M059J (cell line): ENCODE measurements around the gene TMEM9B. TPM values are rescaled to one million over a fixed set of nuclear protein-coding genes. Genes with fewer than 3 reads are reported as not detected.
"Not testable (repeated sequence)": the region's sequence is repeated elsewhere in the genome, so short reads cannot be mapped to it uniquely, and the experiment has no call there.

ENCODE experiments used
- DNase-seq: peaks from one replicate; pipeline ENCODE4 v3.0.0-alpha.2; 2012; ENCODE audit warnings: low read depth
- total RNA-seq: library from RNA; depleted of rRNA; stranded (reverse); fragments of >200 nt; shearing (Covaris generic); gene quantifications from 2 replicates; pipeline ENCODE4 v1.2.3, GENCODE V29; 2014

The TMEM9B gene
- total RNA-seq, 1 experiment from 2014 or later = 63.0 TPM

DNA sequence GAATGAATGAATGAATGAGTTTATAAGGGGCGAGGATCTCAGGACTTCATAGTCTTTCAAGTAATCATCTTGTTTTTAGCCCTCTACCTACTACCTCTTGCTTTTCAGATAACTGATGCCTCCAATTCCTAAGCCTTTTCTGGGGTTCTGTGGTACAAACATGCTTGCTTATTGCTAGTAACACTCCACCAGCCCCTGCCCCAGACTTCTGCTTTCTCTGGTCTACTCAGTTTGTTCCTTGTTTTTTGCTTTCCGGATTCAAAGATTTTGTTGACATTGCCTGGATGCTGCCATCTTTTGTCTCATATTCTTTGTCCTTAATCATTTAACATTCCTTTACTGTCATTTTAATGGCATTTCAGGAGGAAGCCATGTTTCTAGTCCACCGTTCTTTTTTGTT is 8.9 kb upstream of the TMEM9B start:
- no peak for DNase-seq

GRCh38 chr11:8971924-8972316 is 7.7 kb upstream of the TMEM9B start:
- DNase-seq = no peak

GRCh38 chr11:8971196-8971923 is 7.1 kb upstream of the TMEM9B start:
- DNase-seq = no peak

DNA sequence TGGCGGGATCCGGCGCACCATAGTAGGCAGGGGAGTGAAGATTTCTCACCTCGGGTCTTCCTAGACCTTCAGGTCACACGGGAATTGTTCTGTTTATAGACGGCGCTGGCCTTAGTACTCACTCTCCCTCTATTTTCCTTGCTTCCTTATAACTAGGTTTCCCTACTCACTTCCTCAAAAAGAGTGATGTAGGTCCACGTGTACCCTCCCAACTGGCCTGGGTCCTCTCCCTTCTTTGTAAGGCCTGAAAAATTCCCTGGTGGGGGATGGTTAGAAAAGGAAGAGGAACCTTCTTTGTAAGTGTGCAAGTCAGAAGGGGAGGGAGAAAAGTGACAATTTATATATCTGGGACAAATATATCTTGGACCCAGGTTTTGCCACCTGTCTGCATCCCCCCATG is 2.9 kb upstream of the TMEM9B start:
- no peak for DNase-seq

DNA sequence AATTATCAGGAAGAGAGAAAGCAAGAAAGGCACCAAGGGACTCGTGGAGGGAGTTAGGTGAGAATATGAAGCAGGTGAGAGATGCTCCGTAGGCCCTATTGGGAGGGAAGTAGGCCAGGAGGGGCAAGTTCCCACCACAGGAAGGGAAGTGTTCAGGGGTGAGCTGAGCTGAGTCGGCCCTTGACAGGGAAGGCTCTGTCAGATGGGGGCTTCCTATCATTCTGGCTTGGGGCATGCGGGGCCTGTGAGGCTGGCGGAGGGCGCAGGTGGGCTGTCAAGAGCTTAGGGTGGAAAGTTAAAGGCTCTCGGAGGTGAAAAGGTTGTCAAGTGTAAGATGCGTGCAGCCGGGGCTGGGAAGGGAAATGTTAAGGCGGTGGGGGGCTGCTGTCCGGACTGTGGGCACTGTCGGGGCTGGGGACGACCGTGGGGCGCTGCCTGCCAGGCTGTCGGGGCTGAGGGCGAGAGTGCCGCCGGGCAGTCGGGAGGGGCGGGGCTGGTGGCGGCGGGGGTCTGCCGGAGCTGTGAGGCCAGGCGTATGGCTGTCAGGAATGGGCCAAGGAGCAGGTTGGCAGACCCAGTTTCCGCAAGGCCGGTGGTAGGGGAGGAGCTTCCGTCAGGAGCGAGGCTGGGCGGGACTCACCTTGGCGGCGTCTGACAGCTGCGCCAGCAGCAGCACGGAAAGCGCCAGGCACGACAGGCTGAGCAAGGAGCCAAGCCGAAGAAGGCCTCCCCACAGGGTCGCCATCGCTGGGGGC is 496 bp downstream of the TMEM9B start:
- peak; percentile 82 for DNase-seq

- no peak for DNase-seq
These were observed 1.4 kb downstream of the TMEM9B start for GRCh38 chr11:8962841-8963240.

DNA sequence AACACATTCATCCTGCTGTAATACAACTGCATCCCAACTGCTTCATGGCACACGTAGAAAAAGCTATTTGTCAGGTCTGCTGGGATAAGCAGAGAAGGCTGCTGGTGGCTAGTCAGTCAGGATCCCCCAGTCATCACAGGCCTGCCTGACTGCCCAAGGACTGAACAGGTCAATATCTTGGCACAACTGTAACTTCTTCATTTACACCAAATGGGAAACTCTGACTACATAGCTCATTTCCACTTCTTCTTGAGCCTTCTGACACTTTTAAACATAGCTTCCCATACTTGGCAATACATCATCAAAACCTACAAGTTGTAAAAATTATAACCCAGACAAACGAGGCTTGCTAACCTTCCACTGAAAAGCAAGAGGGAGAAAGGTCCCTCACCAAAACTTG is 2.8 kb downstream of the TMEM9B start:
- DNase-seq = no peak

DNA sequence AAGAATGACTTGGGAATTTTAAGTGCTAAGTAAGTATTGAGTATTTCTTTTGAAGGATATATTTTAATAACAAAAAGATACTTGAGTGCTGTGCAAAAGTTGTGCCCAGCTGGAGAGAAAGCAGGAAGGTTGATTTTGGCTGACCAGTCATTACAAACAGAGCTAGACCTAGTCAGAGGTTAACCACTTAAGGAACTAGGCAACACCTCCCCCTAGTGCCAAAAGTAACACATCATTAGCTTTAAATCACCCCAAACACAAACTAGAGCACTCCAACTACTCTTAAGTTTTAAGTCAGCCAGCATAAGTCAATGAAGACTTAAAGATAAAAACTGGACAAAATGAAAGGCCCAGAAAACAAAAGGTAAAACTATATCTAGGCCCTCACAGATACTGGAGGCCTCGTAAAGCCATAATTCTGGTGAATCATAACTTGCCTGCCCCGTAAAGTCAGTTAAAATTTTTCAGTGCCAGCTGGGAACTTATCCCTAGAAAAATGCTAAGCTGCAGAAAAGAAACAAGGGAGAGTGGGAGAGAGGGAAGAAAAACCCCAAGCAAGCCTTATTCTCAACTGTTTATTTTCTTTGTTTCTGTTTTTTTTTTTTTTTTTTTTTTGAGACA is 4.6 kb downstream of the TMEM9B start:
- DNase-seq = peak; percentile 88

GRCh38 chr11:8956860-8957259 is 7.4 kb downstream of the TMEM9B start:
- peak; percentile 41 for DNase-seq

- DNase-seq = no peak
These were observed 15.4 kb downstream of the TMEM9B start for GRCh38 chr11:8948886-8949285.

DNA sequence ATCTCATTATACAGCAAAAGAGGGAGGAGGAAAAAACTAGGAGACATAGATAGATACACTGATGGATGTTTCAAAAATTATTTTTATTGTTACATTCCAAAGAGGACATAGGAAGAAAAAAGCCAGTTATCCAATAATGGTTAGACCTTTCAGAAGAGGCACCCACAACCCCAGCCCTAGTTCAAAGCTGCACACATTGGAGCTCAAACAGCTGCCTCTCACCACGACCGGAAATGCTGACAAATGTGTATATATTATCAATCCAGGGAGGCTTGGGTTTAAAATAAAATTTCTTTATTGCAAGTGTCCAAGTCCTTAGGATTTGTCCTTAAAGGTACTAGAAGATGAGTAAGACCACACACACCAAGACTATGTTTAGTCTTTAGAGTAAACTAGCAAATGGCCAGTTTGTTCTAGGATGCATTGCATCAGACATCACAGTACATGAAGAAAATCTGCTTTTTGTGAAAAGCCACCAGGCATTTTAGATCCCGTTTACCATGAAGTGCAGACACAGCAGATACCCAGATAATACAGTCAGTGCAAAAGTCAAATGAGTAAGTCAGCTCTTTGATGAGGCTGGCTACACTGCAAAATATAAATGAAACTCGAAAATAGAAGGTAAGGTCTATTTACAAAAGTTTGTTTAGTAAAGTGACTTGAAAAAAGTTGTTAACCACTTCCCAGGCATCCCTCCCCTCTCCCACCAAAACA is 16.9 kb downstream of the TMEM9B start:
- DNase-seq = no peak

DNA sequence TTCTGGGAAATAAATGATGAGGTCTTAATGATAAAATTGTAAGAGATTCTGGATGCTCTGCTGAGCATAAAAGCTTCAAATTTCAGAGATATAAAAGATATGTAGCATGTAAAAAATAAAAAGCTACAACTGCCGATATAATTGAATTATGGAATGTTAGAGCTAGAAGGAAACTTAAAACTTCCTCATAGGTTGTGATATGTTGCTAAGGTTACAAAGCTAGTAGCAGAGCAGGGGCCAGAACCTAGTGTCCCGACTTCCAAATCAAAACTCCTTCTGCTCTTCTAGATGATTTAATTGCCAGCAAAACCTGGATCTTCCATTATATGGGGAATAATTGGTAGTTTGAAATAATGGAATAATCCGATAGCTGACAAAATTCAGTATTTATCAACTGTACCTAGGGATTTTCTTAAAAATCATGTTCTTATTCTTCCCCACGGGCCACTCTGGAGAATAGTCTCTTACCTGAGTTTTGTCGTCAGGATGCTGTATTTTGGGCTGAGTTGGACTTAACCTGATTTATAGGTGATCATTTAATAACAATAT is 21.6 kb downstream of the TMEM9B start, which contains the start of gene ASCL3:
TSS of gene ASCL3 (minus strand) at position 499 of the 549 bp plus-strand sequence. CDS start 4,855 bp downstream, outside the sequence.
- no peak for DNase-seq

- no peak for DNase-seq
These were observed 22.7 kb downstream of the TMEM9B start for GRCh38 chr11:8941341-8942103.

- no peak for DNase-seq
These were observed 26.6 kb downstream of the TMEM9B start for GRCh38 chr11:8937659-8938058.

DNA sequence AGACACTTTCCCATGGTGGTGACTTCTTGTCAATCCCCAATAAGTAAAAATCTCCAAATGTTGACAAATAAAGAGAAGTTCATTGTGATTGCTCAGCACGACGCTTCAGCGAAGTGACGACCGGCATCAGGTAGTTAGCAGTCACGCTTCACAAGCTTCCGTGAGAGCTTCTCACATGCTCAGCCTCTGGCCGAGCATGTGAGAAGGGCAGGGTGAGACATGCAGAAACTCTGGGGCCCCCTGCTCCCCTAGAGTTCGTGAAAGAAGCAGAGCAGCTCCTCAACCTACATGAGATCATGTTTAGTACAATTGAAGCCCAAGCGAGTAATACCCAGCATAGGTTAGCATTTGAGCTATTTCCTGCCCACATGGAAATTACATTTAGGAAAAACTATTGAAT is 27.1 kb downstream of the TMEM9B start:
- DNase-seq = no peak

- not testable (repeated sequence) for DNase-seq
These were observed 28.5 kb downstream of the TMEM9B start for GRCh38 chr11:8935789-8936188.

GRCh38 chr11:8934742-8935488 is 29.3 kb downstream of the TMEM9B start:
- DNase-seq = peak; percentile 65

DNA sequence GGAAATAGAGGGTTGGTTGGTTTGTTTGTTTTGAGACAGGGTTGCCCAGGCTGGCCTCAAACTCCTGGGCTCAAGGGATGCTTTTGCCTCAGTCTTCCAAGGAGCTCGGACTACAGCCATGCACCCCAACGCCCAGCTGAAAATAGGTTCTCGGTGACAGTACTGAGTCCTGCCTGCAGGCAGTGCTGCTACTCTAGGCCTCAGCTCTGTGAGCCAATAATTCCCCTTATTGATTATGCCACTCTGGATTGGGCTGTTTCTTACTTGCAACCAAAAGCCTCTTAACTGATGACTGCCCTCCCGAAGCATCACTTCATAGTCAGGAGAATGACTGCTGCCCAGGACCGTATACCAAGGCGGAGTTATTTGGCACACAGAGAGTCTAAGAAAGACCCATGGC is 30.3 kb downstream of the TMEM9B start:
- DNase-seq = no peak

DNA sequence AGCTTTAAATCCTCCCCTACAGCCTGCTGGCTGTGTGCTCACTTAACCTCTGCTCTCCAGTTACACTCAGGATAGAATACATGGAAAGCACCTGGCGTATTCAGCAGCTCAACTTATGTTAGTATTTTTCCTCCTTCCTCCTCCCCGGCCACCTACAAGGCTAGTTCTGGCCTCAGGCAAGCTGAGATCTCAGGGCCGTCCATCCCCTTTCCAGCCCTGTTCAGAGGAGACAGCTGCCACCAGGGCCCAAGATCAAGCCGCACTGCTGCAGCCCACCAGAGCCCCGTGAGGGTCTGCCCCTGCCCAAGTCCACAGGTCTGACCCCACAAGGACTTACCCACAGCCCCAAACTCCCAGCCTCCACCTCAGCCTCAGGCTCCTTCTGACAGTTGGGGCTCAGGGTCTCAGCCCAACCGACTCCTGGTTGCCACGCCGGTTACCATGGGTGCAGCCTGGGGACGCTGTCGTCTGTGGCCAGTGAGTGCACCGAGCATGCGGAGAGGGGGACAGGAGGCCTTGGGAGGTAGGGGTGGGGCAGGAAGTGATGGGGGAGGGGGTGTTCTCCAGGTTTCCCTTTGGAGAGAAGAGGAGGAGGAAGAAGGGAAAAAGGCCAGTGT is 31.6 kb downstream of the TMEM9B start, which contains the start of gene C11orf16:
TSS of gene C11orf16 (minus strand) at position 384 of the 617 bp plus-strand sequence. CDS start 639 bp downstream, outside the sequence.
- DNase-seq = no peak
